ENCODE measurements around the gene BRSK1. TPM values are rescaled to one million over a fixed set of nuclear protein-coding genes. Genes with fewer than 3 reads are reported as not detected.

Gene BRSK1
- total RNA-seq, 1 donor from 2014 or later, result 23.9 TPM

- peak overlapping the region; percentile 99 for H3K27ac Mint-ChIP-seq (ENCODE audit: unreplicated experiment)
- peak overlapping the region; percentile 100 for H3K4me3 Mint-ChIP-seq (ENCODE audit: unreplicated experiment)
- no peak for TF ChIP-seq CTCF (IDR thresholded peaks at IDR 0.05)
- DNase-seq (ENCODE audit: extremely low spot score, unreplicated experiment), result no peak
- H3K9me3 Mint-ChIP-seq (ENCODE audit: unreplicated experiment), result no peaks in the 10 kb centered on the region
- H3K27me3 Mint-ChIP-seq (ENCODE audit: unreplicated experiment), result no peaks in the 10 kb centered on the region
- peaks cover 14% of the 10 kb centered on the region for H3K4me1 Mint-ChIP-seq (ENCODE audit: unreplicated experiment)
- H3K36me3 Mint-ChIP-seq (ENCODE audit: unreplicated experiment), result peaks cover 8% of the 10 kb centered on the region
Measured at GRCh38 chr19:55279340-55279739, 4.5 kb upstream of the BRSK1 start.

- Mint-ChIP-seq H3K4me3 (ENCODE audit: unreplicated experiment) (peak within 1 kb of the TSS; percentile 100), H3K36me3 (ENCODE audit: unreplicated experiment) (peaks cover 5% of the 10 kb centered on the region), H3K9me3 (ENCODE audit: unreplicated experiment) (no peaks in the 10 kb centered on the region), H3K27ac (ENCODE audit: unreplicated experiment) (peak within 1 kb of the TSS; percentile 99), H3K27me3 (ENCODE audit: unreplicated experiment) (no peaks in the 10 kb centered on the region), H3K4me1 (ENCODE audit: unreplicated experiment) (peaks cover 17% of the 10 kb centered on the region)
- peak; percentile 98 for DNase-seq (ENCODE audit: extremely low spot score, unreplicated experiment)
- TF ChIP-seq CTCF (IDR thresholded peaks at IDR 0.05), result no peak
Measured at GRCh38 chr19:55279770-55280643, 3.8 kb upstream of the BRSK1 start, which contains the start of gene HSPBP1. Gene HSPBP1, minus strand, starts transcription at chr19:55280110. Its CDS starts 502 bp downstream, at chr19:55279608.

GRCh38 chr19:55284405-55285058, 735 bp downstream of the BRSK1 start:
- Mint-ChIP-seq H3K4me3 (ENCODE audit: unreplicated experiment) (peak overlapping the region; percentile 72), H3K36me3 (ENCODE audit: unreplicated experiment) (no peaks in the 10 kb centered on the region), H3K27ac (ENCODE audit: unreplicated experiment) (peak overlapping the region; percentile 73), H3K27me3 (ENCODE audit: unreplicated experiment) (no peaks in the 10 kb centered on the region), H3K9me3 (ENCODE audit: unreplicated experiment) (no peaks in the 10 kb centered on the region), H3K4me1 (ENCODE audit: unreplicated experiment) (peaks cover 22% of the 10 kb centered on the region)
- no peak for TF ChIP-seq CTCF (IDR thresholded peaks at IDR 0.05)
- no peak for DNase-seq (ENCODE audit: extremely low spot score, unreplicated experiment)

- TF ChIP-seq CTCF (IDR thresholded peaks at IDR 0.05), result no peak
- H3K27ac Mint-ChIP-seq (ENCODE audit: unreplicated experiment), result peak overlapping the region; percentile 73
- H3K4me1 Mint-ChIP-seq (ENCODE audit: unreplicated experiment), result peaks cover 16% of the 10 kb centered on the region
- peak overlapping the region; percentile 72 for H3K4me3 Mint-ChIP-seq (ENCODE audit: unreplicated experiment)
- no peaks in the 10 kb centered on the region for H3K9me3 Mint-ChIP-seq (ENCODE audit: unreplicated experiment)
- no peaks in the 10 kb centered on the region for H3K36me3 Mint-ChIP-seq (ENCODE audit: unreplicated experiment)
- DNase-seq (ENCODE audit: extremely low spot score, unreplicated experiment), result no peak
- no peaks in the 10 kb centered on the region for H3K27me3 Mint-ChIP-seq (ENCODE audit: unreplicated experiment)
Measured at GRCh38 chr19:55285229-55285890, 1.6 kb downstream of the BRSK1 start.
